SHP77 treated with DMSO at 0.1 percent for 48 hours (cell line): ENCODE results near the gene ADAMTS15.

Source experiments
- DNase-seq: peaks from one replicate; lab custom pipeline; 2025; lab: John Stamatoyannopoulos, UW

Gene ADAMTS15

DNA sequence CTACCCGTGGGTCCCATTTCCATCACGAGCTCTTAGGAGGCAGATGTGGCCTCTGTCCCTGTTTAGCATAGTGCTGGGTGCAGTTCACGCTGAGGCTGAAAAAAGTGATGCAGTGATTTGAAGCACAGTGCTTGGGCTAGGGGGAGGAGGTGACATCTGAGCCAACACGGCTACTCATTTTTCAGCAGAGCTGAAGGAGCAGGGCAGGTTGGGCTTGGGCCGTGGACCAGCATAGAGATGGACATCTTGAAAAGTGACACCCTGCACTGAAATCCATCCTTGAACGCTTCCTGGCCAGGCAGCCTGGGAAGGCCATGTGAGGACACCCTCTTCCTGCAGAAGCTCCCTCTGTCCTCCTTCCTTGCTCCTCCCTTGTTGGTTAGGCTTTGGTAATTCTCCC lies 66.4 kb downstream of the ADAMTS15 start:
- DNase-seq: no peak

DNA sequence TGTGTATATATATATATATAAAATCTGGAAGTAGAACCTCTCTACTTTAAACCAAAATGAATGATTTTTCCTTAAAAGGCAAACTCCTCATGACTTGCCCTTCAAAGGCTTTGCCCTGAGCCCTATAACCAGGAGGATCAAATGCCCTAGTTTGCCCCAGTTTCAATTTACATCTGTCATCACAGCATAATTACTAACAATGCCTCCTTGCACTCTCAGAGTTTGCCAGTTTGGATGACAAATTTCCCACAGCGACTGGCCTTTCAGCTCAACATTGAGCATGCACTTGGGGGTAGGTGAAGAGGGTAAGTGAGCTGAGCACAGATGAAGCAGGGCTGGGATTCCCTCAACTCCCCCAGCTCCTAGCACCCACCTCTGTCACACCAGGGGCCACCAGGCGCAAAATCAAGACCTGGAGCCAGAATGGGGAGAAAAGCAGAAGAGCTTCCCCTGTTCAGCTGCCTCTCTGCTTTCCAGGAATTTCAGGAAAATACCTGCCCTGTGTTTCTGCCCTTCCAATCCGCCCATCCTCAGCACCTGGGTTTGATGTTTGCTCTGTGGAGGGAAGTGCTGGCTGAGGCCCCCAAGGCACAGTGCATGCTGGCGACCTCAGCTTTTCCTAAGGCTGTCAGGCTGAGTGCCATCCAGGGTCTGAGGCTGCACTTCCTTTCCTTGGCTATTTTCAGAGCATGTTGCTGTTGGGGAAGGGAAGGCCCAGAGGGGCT lies 67.5 kb downstream of the ADAMTS15 start:
- no peak for DNase-seq

GRCh38 chr11:130516554-130517505 lies 68.4 kb downstream of the ADAMTS15 start:
- no peak for DNase-seq

DNA sequence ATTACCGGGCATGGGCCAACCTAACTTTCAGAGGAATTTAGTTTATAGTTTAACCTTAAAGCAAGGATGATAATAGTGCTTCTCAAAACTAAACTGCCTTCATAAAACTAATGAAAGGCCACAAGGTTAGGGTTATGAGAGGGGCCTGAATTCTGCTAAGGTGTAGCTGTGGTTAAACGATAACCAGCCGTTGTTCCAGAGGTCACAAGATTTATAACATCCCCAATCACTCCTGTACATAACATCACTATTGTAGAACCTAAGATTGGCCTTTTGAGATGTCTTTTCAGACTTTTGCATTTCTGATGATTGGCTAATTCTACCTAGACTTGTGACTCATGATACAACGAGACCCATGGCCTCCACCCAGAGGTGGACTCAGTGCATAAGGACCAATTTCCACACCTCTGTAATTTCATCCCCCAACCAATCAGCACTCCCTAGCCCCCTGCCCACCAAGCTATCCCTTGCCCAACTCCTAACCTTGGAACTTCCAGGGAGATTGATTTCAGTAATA lies 69.8 kb downstream of the ADAMTS15 start:
- no peak for DNase-seq

- no peak for DNase-seq
Measured at GRCh38 chr11:130519128-130519932, 70.9 kb downstream of the ADAMTS15 start.

GRCh38 chr11:130520271-130520671 lies 71.8 kb downstream of the ADAMTS15 start:
- DNase-seq: no peak

- DNase-seq: peak; percentile 78
Measured at GRCh38 chr11:130522284-130522961, 74.0 kb downstream of the ADAMTS15 start.

DNA sequence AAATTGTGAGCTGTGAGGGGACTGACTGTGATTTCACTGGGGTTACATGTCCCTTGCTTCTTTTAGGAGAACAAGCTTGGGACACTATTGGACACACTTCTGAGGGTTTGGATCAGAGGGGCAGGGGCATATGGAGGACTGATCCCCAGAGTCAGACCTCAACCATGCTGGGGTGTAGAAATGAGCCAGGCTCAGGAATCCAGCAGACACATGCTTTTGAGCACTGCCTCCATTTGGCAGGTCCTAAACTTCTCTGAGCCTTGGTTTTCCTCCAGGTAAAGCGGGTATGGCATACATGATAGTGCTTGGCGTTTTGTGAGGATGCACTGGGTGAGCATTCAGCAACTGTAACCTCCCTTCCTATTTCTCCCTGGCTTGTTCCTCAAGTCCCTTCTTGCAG lies 74.7 kb downstream of the ADAMTS15 start:
- DNase-seq: no peak

GRCh38 chr11:130523609-130524008 lies 75.2 kb downstream of the ADAMTS15 start:
- no peak for DNase-seq

DNA sequence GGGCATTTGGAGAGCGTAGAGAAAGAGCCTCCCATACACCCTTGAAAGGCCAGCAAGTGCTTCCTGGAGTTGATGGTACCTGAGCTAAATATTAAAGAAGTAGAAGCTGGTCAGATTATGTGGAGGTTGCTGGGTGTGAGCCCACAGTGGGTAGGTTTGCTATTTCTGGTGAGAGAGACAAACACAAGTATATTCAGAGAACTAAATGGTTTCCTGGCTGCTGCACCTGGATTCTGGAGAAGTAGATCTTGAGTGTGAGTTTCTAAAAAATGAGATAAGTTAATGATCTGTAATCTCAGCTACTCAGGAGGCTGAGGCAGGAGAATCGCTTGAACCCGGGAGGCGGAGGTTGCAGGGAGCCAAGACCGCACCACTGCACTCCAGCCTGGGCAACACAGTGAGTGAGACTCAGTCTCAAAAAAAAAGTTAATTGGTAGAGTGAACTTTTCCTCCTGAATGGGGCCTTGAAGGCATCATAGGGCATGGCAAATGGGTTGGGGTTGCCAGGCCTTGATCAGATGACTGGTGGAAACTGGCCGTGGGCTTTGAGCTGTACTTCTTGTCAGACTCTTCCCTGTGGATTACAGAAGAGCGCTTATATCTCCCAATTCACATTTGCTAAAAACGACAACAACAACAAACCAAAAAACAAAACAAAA lies 75.8 kb downstream of the ADAMTS15 start:
- no peak for DNase-seq

GRCh38 chr11:130525307-130525706 lies 76.9 kb downstream of the ADAMTS15 start:
- DNase-seq: no peak
